IgD-negative memory B cell (primary cell): ENCODE measurements around the gene EML1. TPM values are rescaled to one million over a fixed set of nuclear protein-coding genes. Genes with fewer than 3 reads are reported as not detected.

Source experiments
- H3K27ac Mint-ChIP-seq, 3 donors: one replicate each; pipeline ENCODE4 v1.8.0; 2020 to 2022; ENCODE audit warnings: mild to moderate bottlenecking in 3 of 3, mixed read lengths in 3 of 3, moderate library complexity in 1 of 3
- H3K27me3 Mint-ChIP-seq: one replicate; pipeline ENCODE4 v1.8.0; 2021; ENCODE audit warnings: mixed read lengths
- H3K36me3 Mint-ChIP-seq: one replicate; pipeline ENCODE4 v1.8.0; 2020; ENCODE audit warnings: mild to moderate bottlenecking, mixed read lengths
- H3K4me1 Mint-ChIP-seq, 3 donors: one replicate each; pipeline ENCODE4 v1.8.0; 2020 to 2022; ENCODE audit warnings: mixed read lengths in 3 of 3, mild to moderate bottlenecking in 1 of 3
- H3K4me3 Mint-ChIP-seq, 4 donors: one replicate each; pipeline ENCODE4 v1.8.0; 2020 to 2022; ENCODE audit warnings: mild to moderate bottlenecking in 4 of 4, mixed read lengths in 4 of 4, moderate library complexity in 3 of 4
- H3K9me3 Mint-ChIP-seq, 3 donors: one replicate each; pipeline ENCODE4 v1.8.0; 2020 to 2021; ENCODE audit warnings: mixed read lengths in 3 of 3, mild to moderate bottlenecking in 1 of 3
- polyA plus RNA-seq: library from polyadenylated mRNA; unstranded; fragments of 300-500 nt; fragmentation: Illumina TruSeq; gene quantifications from one replicate; pipeline ENCODE4 v1.2.3, GENCODE V29; 2021

EML1 gene
- polyA plus RNA-seq, 1 donor from 2014 or later = not detected

DNA sequence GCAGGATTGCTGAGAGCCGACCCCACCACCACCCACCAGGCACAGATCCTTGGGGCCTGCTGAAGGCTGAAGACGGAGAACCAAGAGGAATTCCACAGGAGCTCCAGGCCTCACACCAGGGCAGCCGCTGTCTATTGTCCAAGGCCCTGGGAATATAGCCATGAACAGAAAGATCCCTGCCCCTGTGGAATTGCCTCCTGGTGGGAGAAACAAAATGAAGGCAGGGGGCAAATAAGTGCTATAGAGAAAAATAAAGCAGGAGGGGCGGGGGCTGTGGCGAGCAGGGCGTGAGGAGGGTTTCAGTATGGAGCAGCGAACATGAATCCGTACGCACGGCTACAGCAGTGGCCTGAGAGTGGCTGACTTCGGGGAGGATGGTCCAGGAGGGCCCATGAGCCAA lies 96.1 kb downstream of the EML1 start:
- Mint-ChIP-seq H3K4me3 (no peak overlapping the region), H3K27ac (no peak overlapping the region), H3K9me3 (no peaks in the 10 kb centered on the region), H3K36me3 (no peaks in the 10 kb centered on the region), H3K27me3 (peaks cover 4% of the 10 kb centered on the region), H3K4me1 (no peaks in the 10 kb centered on the region)

DNA sequence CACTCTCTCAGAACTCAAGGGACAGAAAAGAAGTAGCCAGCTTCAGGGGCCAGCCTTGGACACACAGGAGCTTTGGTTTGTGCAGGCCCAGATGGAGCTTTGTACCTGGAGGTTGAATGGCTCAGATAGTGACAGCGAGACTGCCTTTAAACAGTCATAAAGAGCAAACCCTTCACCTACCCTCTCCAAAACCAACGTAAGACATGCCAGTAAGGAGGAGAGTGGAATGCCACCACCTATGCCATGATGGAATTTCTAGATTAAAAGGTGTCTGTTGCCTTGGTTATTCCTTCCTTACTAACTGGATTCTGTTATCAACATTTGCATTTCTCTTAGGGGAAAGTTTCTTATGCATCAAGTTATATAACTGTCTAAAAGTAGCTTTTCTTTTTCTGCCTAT lies 98.1 kb downstream of the EML1 start:
- Mint-ChIP-seq H3K4me1 (no peaks in the 10 kb centered on the region), H3K9me3 (no peaks in the 10 kb centered on the region), H3K27me3 (peaks cover 4% of the 10 kb centered on the region), H3K4me3 (no peak overlapping the region), H3K36me3 (no peaks in the 10 kb centered on the region), H3K27ac (no peak overlapping the region)

DNA sequence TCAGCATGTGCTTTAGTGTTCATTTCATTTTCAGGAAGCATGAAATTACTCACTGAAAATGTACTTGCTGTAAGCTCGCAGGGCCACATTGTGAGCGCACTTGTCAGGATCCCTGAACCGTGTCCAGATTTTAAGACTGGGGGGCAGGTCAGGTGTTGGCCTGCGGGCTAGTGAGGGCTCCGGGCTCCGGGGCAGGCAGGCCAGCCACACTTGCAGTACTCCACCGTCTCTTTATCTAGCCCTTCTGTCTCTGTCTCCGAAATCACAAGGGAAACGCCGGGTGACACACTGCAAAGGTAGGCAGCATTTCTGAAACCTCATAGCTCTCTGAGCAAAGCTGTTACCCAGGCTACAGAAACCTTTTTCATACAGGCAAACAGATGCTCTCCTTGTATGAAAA lies 98.7 kb downstream of the EML1 start:
- Mint-ChIP-seq H3K27ac (no peak overlapping the region), H3K4me3 (no peak overlapping the region), H3K9me3 (no peaks in the 10 kb centered on the region), H3K36me3 (no peaks in the 10 kb centered on the region), H3K27me3 (peaks cover 4% of the 10 kb centered on the region), H3K4me1 (no peaks in the 10 kb centered on the region)

DNA sequence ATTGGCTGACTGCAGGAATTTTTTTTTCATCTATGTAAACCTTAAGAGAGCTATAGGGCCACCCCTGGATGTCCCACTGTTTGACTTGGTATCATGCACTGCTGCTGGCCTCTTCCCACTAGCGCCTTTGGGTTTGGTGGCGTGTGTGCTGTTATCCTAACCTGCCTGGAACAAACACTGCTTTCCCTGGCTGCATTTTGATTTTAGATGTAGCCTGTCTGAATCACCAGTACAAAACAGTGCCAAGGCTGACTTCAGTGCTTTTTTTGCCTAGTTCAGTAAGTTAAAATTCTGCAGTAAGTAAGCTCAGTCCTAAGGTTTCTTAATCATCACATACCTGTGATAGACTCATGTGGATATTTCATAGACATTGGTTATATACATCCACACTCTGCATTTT lies 99.2 kb downstream of the EML1 start:
- Mint-ChIP-seq H3K27me3 (peaks cover 5% of the 10 kb centered on the region), H3K36me3 (no peaks in the 10 kb centered on the region), H3K9me3 (no peaks in the 10 kb centered on the region), H3K4me1 (no peaks in the 10 kb centered on the region), H3K4me3 (no peak overlapping the region), H3K27ac (no peak overlapping the region)

DNA sequence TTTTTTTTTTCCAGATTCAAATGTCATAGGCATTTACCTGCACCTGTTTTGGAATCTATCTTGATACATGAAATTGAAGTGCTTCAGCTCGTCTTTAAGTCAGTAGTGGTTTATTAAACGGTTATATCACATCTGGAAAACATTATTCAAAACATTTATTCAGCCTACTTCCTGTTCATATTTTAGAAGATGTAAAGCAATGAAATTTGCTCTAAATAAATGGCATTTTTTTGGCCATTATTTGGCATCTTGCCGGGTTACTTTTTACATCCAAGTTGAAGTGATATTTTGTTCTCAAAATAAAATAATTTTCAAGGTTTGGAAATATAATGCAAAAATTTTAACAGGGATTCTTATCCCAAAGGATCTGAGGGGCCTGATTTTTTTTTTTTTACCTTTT lies 103.1 kb downstream of the EML1 start:
- no peaks in the 10 kb centered on the region for H3K36me3 Mint-ChIP-seq
- H3K9me3 Mint-ChIP-seq = no peaks in the 10 kb centered on the region
- no peak overlapping the region for H3K27ac Mint-ChIP-seq
- H3K4me1 Mint-ChIP-seq = no peaks in the 10 kb centered on the region
- H3K4me3 Mint-ChIP-seq = no peak overlapping the region
- peaks cover 4% of the 10 kb centered on the region for H3K27me3 Mint-ChIP-seq

DNA sequence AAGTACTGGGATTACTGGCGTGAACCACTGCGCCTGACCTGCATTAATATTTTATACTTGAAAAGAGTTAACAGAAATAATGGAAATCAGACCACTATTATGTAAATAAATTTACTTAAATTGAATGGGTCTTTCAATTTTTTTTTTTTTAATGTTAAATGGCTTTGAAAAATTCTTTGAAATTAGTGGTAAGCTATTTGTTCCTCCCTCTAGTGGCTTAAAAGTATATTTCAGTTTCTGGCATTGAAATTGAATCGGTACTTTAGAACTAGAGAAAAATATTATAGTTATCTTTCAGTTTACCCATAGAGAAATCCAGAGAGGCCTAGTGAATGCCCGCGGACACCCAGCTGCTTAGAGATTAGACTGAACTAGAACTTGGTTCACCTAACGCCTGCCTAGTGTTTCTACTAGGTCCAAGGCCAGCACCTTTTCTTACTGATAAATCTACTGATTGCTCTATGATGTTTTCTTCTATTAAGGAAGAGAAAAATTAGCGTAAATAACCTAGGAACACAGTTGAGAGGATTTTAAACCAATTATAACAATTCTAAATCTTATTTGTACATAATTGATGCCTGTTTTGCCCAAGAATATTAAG lies 106.5 kb downstream of the EML1 start:
- Mint-ChIP-seq H3K4me1 (no peaks in the 10 kb centered on the region), H3K27me3 (peaks cover 4% of the 10 kb centered on the region), H3K9me3 (peaks cover 0 to 4% (median 3%) of the 10 kb centered on the region in 3 donors), H3K36me3 (no peaks in the 10 kb centered on the region), H3K4me3 (no peak overlapping the region), H3K27ac (no peak overlapping the region)

DNA sequence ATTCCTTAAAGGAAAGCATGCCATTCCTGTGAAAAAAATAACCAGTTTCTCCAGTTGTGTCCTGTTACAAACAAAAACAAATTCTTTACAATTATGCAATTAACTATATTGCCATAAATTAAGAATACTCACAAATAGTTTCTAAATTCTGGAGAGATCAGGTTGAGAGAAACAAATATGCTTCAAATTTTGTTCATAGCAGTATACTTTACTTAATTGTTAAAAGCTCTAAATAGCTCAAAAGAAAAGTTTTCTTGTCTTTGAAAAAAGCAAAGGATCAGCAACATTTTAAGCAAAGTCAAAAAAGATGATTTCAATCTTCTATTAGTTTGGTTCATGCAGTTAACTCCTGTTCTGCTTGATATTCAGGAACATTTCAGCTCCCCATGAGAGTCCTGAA lies 109.7 kb downstream of the EML1 start:
- H3K27ac Mint-ChIP-seq = no peak overlapping the region
- no peaks in the 10 kb centered on the region for H3K36me3 Mint-ChIP-seq
- peaks cover 9% of the 10 kb centered on the region for H3K27me3 Mint-ChIP-seq
- H3K4me1 Mint-ChIP-seq = no peaks in the 10 kb centered on the region
- H3K9me3 Mint-ChIP-seq = peaks cover 3 to 4% (median 4%) of the 10 kb centered on the region in 3 donors
- H3K4me3 Mint-ChIP-seq = no peak overlapping the region

DNA sequence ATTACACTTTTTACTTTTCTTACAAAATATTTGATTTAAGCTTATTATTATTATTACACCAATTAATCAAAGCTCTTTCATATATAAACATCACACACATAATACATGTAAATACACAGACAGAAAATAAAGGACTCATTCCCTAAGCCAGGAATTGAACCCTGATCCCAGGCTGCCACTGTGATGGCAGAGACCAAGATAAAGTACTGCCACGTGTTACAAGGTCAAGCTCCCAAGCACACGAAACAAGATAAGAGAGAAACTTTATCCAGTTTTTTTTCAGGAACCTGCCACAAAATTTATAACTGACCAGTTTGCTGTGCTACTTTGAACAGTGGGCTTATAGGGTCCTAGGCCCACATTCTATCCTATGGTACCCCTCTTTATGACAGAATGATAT lies 111.3 kb downstream of the EML1 start:
- Mint-ChIP-seq H3K27ac (no peak overlapping the region), H3K27me3 (peaks cover 9% of the 10 kb centered on the region), H3K36me3 (no peaks in the 10 kb centered on the region), H3K4me1 (no peaks in the 10 kb centered on the region), H3K4me3 (no peak overlapping the region), H3K9me3 (peaks cover 3 to 4% (median 4%) of the 10 kb centered on the region in 3 donors)

DNA sequence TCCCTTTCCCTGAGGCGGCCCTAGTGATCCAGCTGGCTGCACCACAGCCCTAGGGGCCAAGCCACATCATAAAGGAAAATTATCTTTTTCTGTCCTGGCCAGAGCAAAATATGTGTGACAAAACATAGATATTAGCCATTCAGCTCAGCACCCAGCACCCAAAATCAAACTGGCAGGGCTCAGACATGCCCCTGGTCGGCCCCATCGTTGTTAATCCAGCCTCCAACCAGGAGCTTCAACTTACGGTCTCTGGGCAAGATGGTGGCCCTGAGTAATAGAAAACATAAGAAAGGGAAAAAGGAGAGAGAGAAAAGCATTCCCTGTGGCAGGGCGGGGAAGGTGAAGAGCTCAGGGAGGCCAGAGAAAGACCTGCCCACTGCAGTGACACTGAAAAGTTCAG lies 111.9 kb downstream of the EML1 start:
- Mint-ChIP-seq H3K9me3 (peaks cover 3 to 4% (median 4%) of the 10 kb centered on the region in 3 donors), H3K27me3 (peaks cover 9% of the 10 kb centered on the region), H3K36me3 (no peaks in the 10 kb centered on the region), H3K4me1 (no peaks in the 10 kb centered on the region), H3K4me3 (no peak overlapping the region), H3K27ac (no peak overlapping the region)

DNA sequence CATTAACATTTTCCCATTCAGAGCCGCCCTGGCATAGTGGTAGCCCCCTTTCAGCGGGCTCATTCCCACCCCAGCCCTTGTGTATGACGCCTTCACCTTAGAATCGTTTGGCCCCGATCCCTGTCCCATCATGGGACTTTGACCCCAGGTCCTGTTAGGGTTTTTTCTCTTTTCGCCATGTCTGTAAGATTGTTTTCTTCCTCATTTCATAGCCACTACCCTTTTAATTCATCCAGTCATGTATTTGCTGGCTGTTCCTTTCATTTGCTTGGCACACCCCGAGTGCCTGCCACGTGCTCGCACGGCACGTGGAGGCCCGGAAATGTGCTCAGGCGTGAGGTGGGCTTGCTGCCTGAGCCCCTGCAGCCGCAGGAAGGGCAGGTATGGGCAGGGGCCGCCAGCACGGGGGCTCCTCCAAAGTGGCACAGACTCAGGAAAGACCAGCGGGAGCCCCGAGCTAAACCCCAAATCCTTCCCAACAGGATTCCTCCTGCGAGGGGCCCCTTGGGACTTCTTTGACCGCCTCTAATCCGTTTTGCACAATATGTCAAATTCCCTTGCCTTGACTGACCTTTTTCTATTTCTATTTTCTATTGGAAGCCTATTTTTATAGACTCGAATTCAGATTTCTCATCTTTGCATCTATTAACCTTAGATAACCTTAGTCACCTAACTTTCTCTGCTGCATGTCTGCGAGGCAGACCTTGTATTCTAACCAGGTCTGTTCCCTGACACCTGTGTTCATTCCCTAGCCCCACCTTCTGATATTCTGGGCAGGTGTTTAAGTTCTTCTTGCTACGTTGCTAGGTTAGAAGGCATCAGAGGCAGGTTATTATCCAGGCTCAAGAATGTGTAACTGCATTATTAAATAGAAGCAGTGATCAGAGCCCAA lies 114.8 kb downstream of the EML1 start:
- H3K27ac Mint-ChIP-seq = no peak overlapping the region
- no peaks in the 10 kb centered on the region for H3K36me3 Mint-ChIP-seq
- H3K4me1 Mint-ChIP-seq = no peaks in the 10 kb centered on the region
- H3K9me3 Mint-ChIP-seq = peaks cover 0 to 4% (median 4%) of the 10 kb centered on the region in 3 donors
- H3K4me3 Mint-ChIP-seq = no peak overlapping the region
- H3K27me3 Mint-ChIP-seq = peaks cover 9% of the 10 kb centered on the region

DNA sequence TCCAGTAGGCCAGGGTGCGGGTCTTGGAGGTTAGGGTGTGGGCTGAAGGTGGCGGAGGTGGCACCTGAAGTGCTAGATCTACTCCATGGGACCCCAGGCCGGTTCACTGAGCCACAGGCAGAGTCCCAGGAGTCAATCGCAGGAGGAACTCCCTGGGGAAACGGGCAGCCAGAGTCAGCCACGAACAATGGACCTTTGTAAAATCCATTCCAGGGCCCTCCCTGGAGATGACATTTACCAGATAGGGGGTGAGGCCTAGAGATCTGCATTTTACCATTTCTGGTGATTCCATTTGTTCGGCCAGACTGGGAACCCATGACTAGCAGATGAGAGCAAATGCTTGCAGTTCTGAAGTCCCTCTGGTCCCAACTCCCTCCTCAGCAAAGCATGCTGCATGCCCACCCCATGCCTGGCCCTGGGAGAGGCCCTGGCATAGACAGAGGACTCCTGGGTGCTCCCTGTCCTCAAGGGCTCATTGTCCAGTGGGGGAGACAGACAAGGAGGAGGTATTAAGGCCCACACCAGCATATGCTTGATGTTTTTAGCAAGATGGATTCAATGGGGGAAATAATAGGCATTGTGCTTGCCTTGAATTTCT lies 115.5 kb downstream of the EML1 start:
- Mint-ChIP-seq H3K27ac (no peak overlapping the region), H3K4me3 (no peak overlapping the region), H3K9me3 (peaks cover 0 to 4% (median 0%) of the 10 kb centered on the region in 3 donors), H3K36me3 (no peaks in the 10 kb centered on the region), H3K4me1 (no peaks in the 10 kb centered on the region), H3K27me3 (peaks cover 9% of the 10 kb centered on the region)

DNA sequence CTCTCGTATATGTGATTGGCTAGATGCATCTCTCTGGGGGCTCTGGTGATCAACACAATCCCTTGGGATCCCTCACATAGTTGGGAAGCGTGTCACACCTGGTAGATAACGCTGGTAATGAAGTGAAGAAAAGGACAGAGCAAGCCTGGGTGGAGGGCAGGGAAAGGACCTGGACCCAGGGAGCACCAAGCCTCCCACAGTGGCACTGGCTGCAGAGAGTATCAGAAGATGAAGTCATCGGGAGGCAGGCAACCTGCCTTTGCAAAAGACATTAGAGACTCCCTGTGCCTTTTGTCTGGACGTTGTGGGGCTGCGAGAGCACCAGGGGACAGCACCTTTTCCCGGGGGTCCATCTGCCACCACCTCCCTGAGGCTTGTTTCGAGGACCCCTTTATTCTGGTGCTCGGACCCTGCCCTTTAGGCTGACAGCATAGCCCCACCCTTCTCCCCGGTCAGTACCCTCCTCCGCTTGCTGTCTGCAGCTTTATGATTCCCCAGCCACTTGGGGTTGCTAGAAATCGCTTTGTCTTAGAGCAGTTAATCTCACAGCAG lies 116.4 kb downstream of the EML1 start:
- no peak overlapping the region for H3K27ac Mint-ChIP-seq
- peaks cover 0 to 4% (median 0%) of the 10 kb centered on the region in 3 donors for H3K9me3 Mint-ChIP-seq
- H3K36me3 Mint-ChIP-seq = no peaks in the 10 kb centered on the region
- no peaks in the 10 kb centered on the region for H3K4me1 Mint-ChIP-seq
- no peak overlapping the region for H3K4me3 Mint-ChIP-seq
- peaks cover 9% of the 10 kb centered on the region for H3K27me3 Mint-ChIP-seq

DNA sequence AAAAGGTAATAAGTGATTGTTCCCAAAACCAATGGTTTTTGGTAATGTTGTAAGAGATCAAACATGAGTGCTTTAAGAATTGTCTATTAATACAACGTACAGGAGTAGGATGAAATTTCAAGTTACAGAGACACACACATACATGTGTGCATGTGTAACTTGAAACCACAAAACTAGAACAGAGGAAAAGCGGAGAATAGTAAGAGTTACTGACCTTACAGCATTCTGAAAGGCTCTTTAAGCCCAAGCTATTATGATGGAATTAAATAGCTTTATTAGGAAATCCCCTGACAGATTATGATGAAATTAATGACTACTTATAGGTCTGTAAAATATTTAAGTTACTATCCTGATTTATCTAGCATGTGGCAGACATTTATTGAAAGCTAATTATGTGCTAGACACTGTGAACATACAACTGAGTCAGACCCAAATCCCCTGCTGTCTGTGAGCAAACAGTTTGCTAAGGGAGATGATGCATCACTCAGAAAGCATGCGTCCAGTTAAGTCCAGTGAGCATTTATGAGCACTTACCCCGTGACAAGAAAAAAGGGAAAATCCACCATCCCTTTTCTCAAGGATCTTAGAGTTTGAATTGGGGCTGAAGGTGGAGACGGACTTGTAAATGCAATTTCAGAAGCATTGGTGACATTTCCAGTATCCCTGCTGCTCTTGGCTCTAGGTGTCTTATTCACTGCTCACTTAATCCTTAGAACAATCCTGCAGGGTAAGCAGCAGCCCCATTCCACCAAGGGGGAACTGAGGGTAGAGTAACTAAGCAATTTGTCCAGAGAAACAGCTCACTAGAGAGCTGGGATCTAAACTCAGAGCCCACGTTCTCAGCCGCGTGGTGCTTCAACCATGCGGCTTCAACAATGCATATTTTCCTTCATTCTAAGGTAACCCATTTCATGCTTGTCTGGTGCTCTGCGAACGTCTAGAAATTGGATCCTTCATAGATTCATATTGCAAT lies 117.4 kb downstream of the EML1 start:
- Mint-ChIP-seq H3K27me3 (peaks cover 9% of the 10 kb centered on the region), H3K4me3 (no peak overlapping the region), H3K4me1 (no peaks in the 10 kb centered on the region), H3K27ac (no peak overlapping the region), H3K36me3 (no peaks in the 10 kb centered on the region), H3K9me3 (peaks cover 0 to 2% (median 0%) of the 10 kb centered on the region in 3 donors)

DNA sequence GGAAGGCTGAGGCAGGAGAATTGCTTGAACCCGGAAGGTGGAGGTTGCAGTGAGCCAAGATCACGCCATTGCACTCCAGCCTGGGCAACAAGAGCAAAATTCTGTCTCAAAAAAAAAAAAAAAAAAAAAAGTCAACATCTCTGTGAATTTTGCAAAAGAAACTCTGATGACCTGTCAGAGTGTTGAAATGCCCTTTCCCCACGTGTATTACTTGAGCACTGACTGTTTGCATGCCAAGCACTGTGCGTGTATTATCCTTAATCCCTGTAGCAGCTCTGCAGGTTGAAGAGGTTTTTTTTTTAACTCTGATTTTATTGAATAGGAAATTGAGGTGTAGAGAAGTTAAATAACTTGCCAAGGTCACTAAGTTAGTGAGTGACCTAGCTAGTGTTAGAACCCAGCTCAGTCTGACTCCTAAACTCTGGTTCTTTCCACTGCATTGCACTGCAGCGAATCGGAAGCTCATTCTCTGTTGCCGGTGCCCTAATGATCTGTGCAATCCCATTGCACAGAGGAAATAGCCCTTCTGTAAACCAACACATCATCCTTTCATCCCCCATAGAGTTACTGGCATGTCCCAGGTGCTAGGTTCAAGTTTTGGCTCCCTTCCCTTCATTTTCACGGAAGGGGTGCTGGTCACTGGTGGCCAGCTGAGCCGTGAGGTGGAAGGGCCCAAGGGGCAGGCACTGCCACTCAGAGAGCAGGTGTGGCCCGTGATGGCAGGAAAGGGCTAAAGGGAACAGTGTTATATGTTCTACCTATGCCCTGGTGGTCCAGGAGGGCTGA lies 122.3 kb downstream of the EML1 start:
- Mint-ChIP-seq H3K9me3 (no peaks in the 10 kb centered on the region), H3K4me3 (no peak overlapping the region), H3K27ac (no peak overlapping the region), H3K27me3 (peaks cover 4% of the 10 kb centered on the region), H3K36me3 (no peaks in the 10 kb centered on the region), H3K4me1 (no peaks in the 10 kb centered on the region)
